IPS-NIHi7 (cell line): ENCODE results near the gene ZKSCAN3.
"Not testable (repeated sequence)": the region's sequence is repeated elsewhere in the genome, so short reads cannot be mapped to it uniquely, and the experiment has no call there.

Experiments used
- DNase-seq: peaks from one replicate; pipeline ENCODE4 v3.0.0; 2012; ENCODE audit warnings: mixed read lengths; ENCODE audit errors: extremely low spot score

ZKSCAN3 gene

DNA sequence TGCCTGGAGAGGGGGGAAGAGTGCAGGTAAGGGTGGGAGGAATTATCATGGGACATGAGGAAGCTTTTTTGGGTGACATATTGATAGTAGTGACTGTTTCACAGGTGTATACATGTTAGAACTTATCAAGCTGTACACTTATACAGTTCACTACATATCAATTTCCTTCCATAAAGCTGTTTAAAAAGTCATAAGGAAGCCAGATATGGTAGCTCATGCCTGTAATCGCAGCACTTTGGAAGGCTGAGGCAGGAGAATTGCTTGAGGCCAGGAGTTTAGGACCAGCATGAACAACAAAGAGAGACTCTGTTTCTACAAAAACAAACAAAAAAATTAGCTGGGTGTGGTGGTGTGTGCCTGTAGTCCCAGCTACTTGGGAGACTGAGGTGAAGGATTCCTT is 28.1 kb downstream of the ZKSCAN3 start:
- DNase-seq, result no peak

DNA sequence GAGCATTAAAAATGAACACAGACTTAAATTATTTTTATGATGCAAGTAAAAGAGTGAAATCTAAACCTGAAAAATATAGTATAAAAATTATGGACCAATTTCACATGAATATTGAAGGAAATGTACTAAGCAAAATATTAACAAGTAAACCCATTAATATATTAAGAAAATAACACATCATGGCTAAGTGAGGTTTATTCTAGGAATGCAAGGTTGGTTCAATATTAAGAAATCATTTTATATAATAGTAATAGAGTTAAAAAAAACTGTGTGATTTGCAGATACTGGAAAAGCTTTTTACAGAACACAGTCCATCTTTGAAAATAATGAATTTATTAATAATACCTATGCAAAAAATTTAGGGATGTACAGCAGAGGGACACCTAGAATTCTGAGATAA is 28.9 kb downstream of the ZKSCAN3 start:
- DNase-seq, result no peak

DNA sequence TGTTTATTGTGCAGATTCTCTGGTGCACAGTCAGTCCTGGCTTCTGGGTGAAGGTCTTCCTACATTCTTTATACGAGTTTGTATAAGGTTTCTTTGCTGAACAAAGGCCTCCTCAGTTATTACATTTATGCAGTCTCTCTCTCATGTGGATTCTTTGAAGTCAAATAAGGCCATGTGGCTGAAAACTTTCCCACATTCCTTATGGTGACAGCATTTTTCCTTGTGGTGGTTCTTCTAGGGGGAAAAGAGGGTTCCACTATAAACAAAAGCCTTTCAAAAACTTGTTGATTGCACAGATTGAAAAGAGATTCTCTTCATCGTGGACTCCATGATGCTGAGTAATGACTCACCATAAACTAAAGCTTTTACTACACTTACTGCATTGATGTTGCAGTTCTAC is 30.6 kb downstream of the ZKSCAN3 start:
- no peak for DNase-seq

DNA sequence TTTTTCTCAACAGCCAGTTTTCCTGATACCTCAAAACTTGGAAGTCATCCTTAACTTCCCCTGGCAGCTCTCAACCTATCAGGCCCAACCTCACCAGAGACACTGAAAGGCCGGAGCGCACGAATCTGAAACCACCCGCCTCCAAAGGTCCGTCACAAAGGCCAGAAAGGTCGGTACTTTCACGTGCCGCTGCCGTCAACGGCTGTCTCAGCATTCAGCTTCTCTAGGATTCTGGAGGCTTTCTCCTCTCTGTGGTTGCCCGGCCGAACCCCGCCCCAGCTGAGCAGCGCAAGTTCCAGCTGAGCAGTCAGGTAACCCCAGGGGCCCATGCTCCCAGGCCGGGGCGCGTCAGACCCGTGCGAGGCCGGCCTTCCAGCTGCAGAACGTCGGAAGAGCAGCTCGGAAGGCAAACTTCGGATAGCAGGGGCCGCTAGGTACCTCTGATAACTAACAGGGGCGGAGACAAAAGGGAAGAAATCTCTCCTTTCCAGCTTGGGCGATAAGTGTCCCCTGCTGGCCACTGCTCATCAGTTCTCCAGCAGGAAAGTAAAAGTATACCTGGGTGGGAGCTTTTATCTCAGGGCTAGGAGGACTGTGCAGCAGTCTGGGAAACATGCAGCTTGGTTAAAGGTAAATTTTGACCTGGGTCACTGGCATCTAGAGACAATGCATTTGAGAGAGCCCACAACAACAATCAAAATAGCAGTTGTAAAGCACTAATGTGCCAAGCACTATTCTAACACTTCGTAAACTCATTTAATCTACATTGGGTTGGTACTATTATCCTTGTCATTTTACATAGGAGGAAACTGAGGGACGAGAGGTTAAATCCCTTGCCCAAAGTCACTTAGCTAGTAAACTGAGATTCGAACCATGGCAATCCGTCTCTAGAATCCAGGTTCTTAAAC is 33.7 kb downstream of the ZKSCAN3 start:
- DNase-seq, result peak; percentile 89

DNA sequence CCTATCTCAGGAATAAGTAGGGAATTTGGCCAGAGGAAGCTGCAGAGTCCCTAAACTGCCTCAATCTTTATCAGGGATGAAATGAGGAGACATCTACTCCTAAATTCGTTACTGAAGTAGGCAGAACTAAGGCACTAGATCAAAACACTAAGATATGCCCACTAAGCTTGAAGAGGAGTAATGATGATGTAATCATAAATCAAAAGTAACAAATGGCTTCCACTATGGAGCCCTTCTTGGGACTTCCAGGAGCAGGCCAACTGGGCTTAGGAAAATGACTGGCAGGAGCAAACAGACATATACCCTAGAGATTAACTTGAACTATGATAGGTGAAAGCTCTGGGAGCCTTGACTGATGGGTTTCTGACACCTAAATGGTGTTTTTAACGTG is 34.4 kb downstream of the ZKSCAN3 start:
- no peak for DNase-seq

DNA sequence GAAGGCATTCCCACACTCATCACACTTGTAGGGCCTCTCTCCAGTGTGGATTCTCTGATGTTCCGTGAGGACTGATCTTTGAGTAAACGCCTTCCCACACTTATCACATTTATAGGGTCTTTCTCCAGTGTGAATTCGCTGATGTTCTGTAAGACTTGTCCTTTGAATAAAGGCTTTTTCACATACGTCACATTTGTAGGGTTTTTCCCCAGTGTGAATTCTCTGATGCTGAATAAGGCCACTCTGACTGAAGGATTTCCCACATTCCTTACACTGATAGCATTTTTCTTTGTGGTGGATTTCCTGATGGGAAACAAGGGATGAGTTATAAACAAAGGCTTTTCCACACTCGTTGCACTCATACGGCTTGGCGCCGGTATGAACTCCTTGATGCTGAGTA is 40.9 kb downstream of the ZKSCAN3 start:
- DNase-seq, result no peak

DNA sequence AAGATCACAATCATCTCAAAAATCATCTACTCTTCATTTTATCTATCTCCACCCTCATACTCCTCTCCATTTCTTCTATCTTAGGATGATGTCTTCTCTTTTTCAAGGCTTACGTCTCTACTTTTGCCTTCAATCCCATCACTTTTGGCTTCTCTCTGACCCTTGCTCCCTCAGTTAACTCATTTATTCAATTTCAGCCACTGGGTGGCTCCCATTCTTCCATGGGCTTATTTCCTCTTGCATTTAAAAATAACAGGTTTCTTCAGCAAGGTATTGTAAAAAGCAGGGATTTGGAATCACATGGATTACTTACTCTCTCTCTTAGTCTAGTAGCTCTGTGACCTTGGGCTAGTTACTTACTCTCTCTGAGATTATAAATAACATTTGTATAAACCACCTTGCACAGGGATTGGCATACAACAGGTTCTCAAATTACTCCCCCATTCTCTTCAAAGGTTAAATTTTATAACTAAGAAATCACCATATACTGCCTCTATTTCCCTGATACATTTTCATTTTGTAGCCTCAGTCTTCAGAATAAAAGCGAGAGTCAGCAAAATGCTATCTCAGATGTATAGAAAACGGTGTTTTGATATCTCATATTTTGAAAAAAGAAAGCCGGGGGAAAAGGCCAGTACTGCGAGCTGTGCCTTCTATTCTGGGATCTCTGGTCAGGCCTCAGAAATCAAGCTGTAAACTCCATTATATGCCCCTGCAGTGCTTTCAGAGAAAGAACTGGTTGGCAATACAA is 44.3 kb downstream of the ZKSCAN3 start:
- DNase-seq, result no peak

DNA sequence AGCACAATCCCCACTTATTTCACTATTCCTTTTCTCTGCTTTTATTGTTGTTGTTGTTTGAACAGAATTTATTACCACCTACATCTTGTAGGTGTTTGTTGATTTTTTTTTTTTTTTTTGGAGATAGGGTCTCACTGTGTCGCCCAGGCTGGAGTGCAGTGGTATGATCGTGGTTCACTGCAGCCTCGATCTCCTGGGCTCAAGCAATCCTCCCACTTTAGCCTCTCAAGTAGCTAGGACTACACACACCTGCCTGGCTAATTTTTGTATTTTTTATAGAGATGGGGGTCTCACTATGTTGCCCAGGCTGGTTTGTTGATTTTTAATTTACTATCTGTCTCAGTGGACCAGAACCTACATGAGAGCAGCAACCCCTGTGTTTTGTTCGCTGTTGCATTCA is 46.2 kb downstream of the ZKSCAN3 start:
- no peak for DNase-seq

DNA sequence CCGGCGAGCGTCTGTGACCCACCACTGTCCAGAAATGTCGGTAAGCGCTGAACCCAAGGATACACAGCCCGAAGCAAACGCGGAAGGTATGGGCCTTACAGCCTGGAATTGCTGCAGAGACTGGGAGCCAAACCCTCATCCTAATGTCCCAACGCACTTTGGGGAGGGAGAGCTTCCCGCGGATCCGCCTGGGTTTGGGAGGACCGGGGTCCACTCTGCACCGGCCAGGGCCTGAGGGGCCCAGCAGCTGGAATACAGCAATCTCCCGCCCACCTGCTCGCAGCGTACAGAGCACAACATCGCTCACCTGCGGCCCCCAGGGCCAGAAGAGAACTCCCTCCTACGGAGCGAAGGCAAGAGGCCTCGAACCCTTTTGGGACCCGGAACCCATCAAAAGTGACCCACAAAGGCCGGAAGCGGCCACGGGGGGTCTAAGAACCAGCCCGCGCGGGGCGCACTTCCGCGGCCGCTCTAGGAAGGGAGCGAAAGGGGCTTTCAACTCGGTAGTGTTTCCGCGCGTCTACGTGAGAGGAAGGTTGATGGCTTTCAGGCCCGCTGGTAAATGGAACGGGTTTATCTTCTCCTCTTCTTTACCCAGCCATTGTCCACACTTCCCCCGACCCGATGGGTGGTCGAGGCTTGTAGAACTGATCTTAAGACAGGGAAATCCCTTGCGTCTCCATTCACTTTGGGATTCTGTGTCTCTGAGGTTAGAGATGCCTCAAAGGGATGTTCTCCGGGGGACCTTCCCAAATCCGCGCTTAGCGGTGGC is 49.8 kb downstream of the ZKSCAN3 start, which contains the start of gene ZSCAN12:
Gene ZSCAN12 (minus strand): TSS at position 398 of the 772 bp plus-strand sequence. CDS start 1,342 bp downstream, outside the sequence.
- peak; percentile 81 for DNase-seq

DNA sequence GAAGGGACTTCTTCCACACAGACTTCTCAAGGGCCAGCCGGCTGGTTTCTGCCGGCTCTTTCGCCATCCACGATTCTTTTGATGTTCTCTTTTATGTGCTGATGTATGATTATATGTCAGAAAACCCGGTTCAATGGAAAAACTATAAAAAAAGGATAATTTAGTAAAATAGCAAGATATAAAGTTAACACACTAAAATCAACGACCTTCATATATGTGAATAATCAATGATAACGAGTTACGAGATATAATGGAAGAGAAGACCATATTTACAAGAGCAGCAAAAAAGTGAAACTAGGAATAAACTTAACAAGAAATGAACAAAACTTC is 50.3 kb downstream of the ZKSCAN3 start:
- no peak for DNase-seq

DNA sequence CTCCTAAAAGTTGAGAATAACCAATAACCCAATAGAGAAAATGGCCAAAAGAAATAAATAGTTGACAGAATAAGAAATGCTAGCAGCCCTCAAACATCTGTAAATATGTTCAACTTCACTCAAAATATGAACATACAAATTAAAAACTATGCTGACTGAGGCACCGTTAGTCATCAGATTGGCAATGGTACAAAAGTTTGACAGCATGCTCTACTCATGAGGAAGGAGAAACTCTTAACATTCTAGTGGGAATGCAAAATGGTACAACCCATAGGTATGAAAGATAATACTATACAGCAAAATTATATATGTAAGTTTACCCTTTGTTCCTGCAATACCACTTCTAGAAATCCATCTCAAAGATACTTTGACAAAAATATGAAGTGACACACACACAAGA is 51.4 kb downstream of the ZKSCAN3 start:
- DNase-seq, result no peak

DNA sequence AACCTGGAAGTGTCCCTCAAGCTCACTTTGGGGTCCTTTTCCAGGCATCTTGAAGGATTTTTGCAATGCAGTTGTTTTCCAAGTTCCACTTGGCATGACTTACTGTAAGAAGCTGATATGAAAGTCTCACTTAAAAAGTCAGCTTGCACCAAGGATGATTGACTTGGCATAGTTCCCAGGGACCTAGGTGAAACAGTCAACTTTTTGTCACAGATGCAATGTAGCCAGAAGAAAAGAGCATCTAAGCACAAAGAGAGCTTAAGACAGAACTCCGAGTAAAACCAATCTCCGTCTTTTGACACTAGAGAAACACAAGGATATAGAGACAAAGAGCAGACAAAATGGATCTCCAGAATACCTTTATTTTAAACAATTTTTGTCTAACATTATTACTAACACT is 52.5 kb downstream of the ZKSCAN3 start:
- no peak for DNase-seq

DNA sequence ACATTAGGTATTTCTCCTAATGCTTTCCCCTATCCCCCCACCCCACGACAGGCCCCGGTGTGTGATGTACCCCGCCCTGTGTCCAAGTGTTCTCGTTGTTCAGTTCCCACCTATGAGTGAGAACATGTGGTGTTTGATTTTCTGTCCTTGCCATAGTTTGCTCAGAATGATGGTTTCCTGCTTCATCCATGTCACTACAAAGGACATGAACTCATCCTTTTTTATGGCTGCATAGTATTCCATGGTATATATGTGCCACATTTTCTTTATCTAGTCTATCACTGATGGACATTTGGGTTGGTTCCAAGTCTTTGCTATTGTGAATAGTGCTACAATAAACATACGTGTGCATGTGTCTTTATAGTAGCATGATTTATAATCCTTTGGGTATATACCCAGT is 54.2 kb downstream of the ZKSCAN3 start:
- DNase-seq, result not testable (repeated sequence)

DNA sequence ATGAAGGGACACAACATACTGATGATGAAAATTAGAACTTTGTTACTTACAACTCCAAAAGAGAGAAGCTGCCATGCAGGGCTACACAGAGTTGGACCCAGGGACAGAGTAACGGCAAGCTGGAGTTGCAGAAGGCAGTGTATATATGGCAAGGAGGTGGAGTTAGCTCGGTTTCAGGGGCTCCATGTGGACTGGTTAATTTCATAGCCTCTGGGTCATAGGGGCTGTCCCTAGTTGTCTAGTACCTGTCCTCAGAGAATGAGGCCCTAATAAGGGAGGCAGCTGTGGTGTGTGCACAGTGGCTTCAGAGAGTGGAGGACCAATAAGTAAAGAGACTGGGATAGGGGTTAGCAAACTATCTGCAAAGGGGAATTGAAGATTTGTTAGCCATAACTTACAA is 57.7 kb downstream of the ZKSCAN3 start:
- DNase-seq, result no peak

DNA sequence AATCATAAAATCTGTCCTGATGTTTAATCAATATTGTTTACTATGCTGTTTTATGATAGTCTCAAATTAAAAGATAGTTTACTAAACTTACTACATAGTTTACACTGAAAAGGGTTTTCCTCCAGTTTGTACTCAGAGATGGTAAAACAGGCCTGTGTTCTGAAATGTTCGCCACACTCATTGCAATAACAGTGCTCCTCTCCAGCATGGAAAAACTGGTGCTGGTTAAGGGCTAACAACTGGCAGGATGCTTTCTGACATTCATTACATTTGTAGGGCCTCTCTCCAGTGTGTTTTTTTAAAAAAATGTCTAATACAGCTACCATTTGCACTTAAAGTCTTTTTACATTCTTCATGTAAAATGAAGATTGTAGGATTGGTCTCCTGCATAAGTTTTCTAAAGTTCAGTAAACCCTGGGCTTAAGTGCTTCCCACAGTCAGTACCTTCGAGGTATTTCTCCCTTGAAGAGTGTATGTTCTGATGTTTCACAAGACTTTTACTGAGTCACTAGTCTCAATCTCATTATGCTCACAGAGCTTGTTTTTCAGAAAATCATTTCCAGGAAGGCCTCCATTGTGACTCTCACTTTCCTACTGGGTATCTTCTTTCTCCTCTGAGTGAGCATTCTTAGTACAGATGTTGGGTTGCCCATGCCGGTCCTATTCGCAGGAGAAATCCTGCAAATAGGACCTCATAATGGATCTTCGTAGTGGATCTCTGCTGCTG is 58.5 kb downstream of the ZKSCAN3 start:
- no peak for DNase-seq

DNA sequence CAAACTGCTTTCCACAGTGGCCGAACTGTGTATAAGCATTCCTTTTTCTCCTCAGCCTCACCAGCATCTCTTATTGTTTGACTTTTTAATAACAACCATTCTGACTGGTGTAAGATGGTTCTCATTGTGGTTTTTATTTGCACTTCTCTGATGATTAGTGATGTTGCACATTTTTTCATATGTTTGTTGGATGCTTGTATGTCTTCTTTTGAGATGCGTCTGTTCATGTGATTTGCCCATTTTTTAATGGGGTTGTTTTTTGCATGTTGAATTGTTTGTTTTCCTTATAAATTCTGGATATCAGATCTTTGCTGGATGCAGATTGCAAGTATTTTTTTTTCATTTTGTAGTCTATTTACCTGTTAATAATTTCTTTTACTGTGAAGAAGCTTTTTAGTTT is 61.0 kb downstream of the ZKSCAN3 start:
- DNase-seq, result no peak

DNA sequence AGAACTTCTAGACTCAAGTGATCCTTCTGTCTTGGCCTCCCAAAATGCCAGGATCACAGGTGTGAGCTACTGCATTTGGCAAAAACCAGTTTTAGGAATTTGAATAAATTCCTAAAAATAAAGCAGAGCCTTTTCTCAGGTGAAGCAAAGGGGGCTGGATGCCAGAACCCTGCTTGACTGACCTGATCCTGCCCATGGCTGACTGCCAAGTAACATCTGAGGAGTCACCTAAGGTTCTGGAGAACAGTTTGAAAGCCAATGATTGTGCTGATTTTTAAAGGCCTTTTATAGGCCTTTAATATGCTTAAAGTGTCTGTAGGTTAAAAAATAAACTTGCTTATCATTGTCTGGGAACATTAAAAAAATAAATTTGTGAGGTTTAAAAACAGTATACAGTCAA is 63.9 kb downstream of the ZKSCAN3 start:
- no peak for DNase-seq
